K562 (cell line): ENCODE measurements around the gene KCNK10.

ENCODE experiments used
- CTCF ChIP-seq, 3 experiments: IDR thresholded peaks in 2 of 3; conservative IDR thresholded peaks in 1 of 3; 2 replicates each; pipeline ENCODE4 v1.5.1; 2011 to 2012; ENCODE audit warnings: low read length in 3 of 3, mild to moderate bottlenecking in 3 of 3, control low read depth in 2 of 3, improper control_type of control experiment in 1 of 3, inconsistent platforms in 1 of 3, low read depth in 1 of 3, mixed read lengths in 1 of 3, moderate library complexity in 1 of 3; ENCODE audit not compliant: insufficient read depth in 2 of 3
- DDX20 ChIP-seq: fragments of 450-650 bp; IDR thresholded peaks from 2 replicates; pipeline ENCODE4 v1.6.1; 2016; ENCODE audit warnings: missing genetic modification characterization, low read depth, mild to moderate bottlenecking, missing compliant biosample characterization, moderate library complexity
- EGR1 ChIP-seq: fragments of 450-650 bp; conservative IDR thresholded peaks from 2 replicates; pipeline ENCODE4 v1.6.1; 2017; ENCODE audit warnings: mild to moderate bottlenecking
- EP300 ChIP-seq: IDR thresholded peaks from 2 replicates; pipeline ENCODE4 v1.6.1; 2012; ENCODE audit warnings: low read length, improper control_type of control experiment
- GABPA ChIP-seq: fragments of 200-800 bp; sonication (Bioruptor generic); conservative IDR thresholded peaks from 2 replicates; pipeline ENCODE4 v1.6.1; 2016; ENCODE audit warnings: low read depth, missing genetic modification characterization, missing compliant biosample characterization
- HNRNPL ChIP-seq: fragments of 200-400 bp; formaldehyde crosslinking; IDR thresholded peaks from 2 replicates; pipeline ENCODE4 v1.6.1; 2017; ENCODE audit warnings: low read depth, mild to moderate bottlenecking, low read length
- KDM1A ChIP-seq, 2 experiments: fragments of 450-650 bp; IDR thresholded peaks; 2 replicates each; pipeline ENCODE4 v1.6.1; 2016; ENCODE audit warnings: mild to moderate bottlenecking in 2 of 2
- MAFK ChIP-seq: IDR thresholded peaks from 2 replicates; pipeline ENCODE4 v1.6.1; 2011; ENCODE audit warnings: low read length, improper control_type of control experiment
- MAZ ChIP-seq, 2 experiments: fragments of 450-650 bp in 1 of 2; sonication (generic) in 1 of 2; formaldehyde crosslinking; IDR thresholded peaks in 1 of 2; conservative IDR thresholded peaks in 1 of 2; 2 replicates each; pipeline versions ENCODE4 v1.4.0 to v1.5.0; 2020; ENCODE audit warnings: mild to moderate bottlenecking in 1 of 2, missing genetic modification reagents in 1 of 2
- POLR2AphosphoS5 ChIP-seq: IDR thresholded peaks from 2 replicates; pipeline ENCODE4 v1.6.1; 2011; ENCODE audit warnings: mild to moderate bottlenecking, low read depth, low read length, moderate library complexity; ENCODE audit not compliant: control insufficient read depth, insufficient read depth
- TARDBP ChIP-seq: fragments of 450-650 bp; IDR thresholded peaks from 2 replicates; pipeline ENCODE4 v1.6.1; 2016
- ZFP30 ChIP-seq: fragments of 250-450 bp; sonication (Bioruptor Pico); IDR thresholded peaks from 2 replicates; pipeline ENCODE4 v1.8.0; 2022; ENCODE audit warnings: moderate library complexity, mild to moderate bottlenecking, inconsistent platforms, borderline replicate concordance
- TF ChIP-seq, protein P1 (sequence below): sonication (generic); formaldehyde crosslinking; IDR thresholded peaks from 2 replicates; pipeline ENCODE4 v1.8.0; 2022; ENCODE audit warnings: mild to moderate bottlenecking, missing genetic modification reagents, borderline replicate concordance

GRCh38 chr14:88189417-88190191 lies 133.5 kb downstream of the KCNK10 start:
- TF ChIP-seq MAZ (CRISPR knock-in tag; conservative IDR thresholded peaks at IDR 0.05 in 1 of 2, IDR thresholded peaks at IDR 0.05 in 1 of 2) (no peak), GABPA (tag) (no peak), MAFK (no peak), TARDBP (no peak), POLR2AphosphoS5 (no peak), KDM1A (IDR thresholded peaks at IDR 0.05) (no peak), EGR1 (no peak), CTCF (IDR thresholded peaks at IDR 0.05 in 2 of 3, conservative IDR thresholded peaks at IDR 0.05 in 1 of 3; ENCODE audit: insufficient read depth in 2 of 3, low read depth in 1 of 3, low read length in 3 of 3) (peak; percentile 54 to 75 (median 59); a peak in 5 of 6 replicates), ZFP30 (CRISPR knock-in tag) (no peak), DDX20 (tag) (no peak), EP300 (no peak), HNRNPL (no peak)
- TF ChIP-seq, protein P1, sequence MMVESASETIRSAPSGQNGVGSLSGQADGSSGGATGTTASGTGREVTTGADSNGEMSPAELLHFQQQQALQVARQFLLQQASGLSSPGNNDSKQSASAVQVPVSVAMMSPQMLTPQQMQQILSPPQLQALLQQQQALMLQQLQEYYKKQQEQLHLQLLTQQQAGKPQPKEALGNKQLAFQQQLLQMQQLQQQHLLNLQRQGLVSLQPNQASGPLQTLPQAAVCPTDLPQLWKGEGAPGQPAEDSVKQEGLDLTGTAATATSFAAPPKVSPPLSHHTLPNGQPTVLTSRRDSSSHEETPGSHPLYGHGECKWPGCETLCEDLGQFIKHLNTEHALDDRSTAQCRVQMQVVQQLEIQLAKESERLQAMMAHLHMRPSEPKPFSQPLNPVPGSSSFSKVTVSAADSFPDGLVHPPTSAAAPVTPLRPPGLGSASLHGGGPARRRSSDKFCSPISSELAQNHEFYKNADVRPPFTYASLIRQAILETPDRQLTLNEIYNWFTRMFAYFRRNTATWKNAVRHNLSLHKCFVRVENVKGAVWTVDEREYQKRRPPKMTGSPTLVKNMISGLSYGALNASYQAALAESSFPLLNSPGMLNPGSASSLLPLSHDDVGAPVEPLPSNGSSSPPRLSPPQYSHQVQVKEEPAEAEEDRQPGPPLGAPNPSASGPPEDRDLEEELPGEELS (CRISPR knock-in tag) = no peak
